GM15510 (cell line): ENCODE measurements around the gene IGFBP3.

Source experiments
- POLR2A ChIP-seq: IDR thresholded peaks from 3 replicates; pipeline ENCODE4 v1.6.1; 2011; ENCODE audit warnings: borderline replicate concordance; ENCODE audit not compliant: insufficient read length; ENCODE audit errors: extremely low read depth

Gene IGFBP3

GRCh38 chr7:45888993-45889366 is 32.1 kb downstream of the IGFBP3 start:
- TF ChIP-seq POLR2A = no peak

DNA sequence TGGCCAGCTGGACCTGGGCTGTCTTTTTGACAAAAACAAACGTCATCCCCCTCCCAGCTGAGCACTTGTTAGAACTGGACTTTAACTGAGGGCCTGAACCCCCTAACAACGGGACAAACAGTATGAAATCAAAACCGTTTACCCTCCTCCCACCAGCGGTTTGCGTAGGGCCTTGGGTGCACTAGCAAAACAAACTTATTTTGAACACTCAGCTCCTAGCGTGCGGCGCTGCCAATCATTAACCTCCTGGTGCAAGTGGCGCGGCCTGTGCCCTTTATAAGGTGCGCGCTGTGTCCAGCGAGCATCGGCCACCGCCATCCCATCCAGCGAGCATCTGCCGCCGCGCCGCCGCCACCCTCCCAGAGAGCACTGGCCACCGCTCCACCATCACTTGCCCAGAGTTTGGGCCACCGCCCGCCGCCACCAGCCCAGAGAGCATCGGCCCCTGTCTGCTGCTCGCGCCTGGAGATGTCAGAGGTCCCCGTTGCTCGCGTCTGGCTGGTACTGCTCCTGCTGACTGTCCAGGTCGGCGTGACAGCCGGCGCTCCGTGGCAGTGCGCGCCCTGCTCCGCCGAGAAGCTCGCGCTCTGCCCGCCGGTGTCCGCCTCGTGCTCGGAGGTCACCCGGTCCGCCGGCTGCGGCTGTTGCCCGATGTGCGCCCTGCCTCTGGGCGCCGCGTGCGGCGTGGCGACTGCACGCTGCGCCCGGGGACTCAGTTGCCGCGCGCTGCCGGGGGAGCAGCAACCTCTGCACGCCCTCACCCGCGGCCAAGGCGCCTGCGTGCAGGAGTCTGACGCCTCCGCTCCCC is 32.7 kb downstream of the IGFBP3 start, which contains the start of gene IGFBP1:
IGFBP1 (plus strand) TSS at position 304 of the 808 bp plus-strand sequence; CDS start at position 469, 165 bp downstream.
- TF ChIP-seq POLR2A = no peak

DNA sequence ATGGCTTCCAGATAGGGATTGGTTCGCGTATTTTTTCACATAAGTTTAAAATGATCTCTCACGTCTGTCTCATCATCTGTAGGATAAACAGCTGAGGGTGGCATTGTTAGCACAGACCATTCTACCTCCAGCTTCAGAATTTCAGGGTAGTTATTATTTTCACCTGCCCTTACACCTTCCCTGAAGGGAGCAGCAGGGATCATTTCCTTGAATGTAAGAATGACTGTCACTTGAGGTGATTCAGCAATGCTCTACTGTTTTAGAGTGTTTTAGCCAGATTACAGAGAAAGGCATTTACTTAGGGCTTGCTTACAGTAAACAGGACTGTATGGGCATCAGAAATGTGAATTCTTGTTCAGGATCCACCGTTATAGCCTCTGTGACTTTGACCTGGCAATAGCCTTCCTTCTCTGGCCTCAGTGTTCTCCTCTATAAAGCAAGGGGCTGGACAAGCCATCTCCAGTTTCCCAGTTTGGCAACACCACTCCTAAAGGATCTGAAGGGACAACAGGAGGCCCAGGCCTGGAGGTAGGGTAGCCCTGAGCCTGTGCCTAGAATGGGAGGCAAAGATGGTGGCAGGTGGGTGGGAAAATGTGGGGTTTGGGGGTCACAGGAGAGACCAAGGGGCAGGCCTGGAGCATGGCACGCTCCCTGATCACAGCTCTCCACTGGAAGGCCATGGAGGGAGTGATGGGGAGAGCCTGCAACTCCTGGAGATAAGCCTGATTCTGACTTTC is 34.0 kb downstream of the IGFBP3 start:
- no peak for TF ChIP-seq POLR2A

DNA sequence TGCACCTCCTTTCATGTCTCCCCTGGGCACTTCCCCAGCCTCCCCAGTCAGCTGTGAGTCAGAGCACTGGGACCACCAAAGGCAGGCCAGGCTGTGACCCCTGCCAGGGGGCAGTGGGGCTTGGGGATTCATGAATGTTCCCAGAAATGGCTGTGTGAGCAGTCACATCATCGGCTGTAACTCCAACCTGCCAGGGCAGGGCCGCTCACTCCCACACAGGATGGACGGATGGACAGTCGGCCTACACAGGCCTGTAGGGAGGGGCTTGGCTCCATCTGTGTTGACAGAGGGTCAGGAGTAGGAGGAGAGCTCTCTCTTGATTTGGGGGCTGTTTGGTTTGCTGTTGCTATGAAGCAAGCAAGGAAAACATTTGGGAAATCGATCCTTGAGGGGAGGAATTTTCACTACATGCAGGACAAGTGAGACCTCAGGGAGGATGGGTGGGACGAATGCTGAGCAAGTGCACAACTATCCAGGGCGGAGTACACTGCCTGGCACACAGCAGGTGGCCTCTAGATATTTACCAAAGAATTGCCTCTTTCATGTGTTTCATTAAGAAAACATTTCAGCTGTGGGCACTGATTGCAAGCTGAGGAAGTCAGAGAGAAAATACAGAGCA is 35.7 kb downstream of the IGFBP3 start:
- no peak for TF ChIP-seq POLR2A

- TF ChIP-seq POLR2A = no peak
Observed at GRCh38 chr7:45884136-45884535, 36.9 kb downstream of the IGFBP3 start.

DNA sequence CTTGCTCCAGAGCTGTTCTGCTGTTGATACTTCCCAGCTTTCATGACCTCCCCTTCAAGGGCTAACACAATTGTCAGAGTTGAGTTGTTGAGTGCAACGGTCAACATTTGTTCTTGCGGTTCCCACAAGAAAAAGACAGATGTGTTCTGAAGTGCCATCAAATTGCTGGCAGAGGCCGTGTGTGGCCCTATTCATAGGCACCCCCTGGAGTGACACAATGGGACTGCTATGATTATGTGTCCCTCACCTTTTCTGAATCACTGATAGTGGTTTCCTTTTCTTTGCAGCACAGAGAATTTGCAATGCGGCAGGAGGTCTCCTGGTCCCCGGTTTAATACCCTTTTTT is 38.6 kb downstream of the IGFBP3 start:
- TF ChIP-seq POLR2A = no peak

- TF ChIP-seq POLR2A = no peak
Observed at GRCh38 chr7:45881759-45882464, 39.2 kb downstream of the IGFBP3 start.

DNA sequence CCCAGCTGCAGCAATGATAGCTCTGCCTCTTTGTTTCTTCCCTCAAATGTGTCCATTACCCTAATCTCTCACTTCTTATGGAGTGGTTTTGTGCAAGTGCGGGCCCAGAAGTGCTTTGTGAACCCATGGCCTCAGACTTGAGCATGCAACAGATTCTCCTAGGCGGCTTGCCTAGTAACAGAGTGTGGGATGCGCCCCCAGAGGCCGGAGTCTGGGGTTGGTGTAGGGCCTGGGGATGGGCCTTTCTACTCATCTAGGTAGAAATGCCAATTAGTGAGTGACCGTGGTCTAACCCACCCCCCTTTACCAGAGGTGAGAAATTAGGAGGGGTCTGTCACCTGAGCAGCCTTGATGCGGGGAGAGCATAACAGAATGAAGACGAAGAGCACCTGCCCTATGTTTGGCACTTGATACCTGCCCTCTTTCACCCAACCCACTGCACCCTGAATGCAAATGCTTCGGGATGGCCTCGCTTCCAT is 39.8 kb downstream of the IGFBP3 start:
- no peak for TF ChIP-seq POLR2A

DNA sequence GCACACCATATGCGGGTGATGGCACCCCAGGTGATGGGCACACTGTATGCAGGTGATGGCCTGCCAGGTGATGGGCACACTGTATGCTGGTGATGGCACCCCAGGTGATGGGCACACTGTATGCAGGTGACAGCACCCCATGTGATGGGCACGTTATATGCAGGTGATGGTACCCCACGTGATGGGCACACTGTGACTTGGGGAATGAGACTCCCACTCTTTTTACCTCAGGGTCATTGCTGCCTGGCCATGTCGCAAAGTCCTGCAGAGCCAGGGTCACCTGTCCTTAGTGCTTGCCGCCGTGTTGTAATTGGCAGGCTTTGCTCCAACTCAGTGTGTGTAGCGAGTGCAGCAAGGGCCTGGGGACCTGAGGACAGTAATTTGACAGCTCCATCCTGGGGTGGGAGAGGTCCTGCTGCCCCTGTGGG is 40.6 kb downstream of the IGFBP3 start:
- TF ChIP-seq POLR2A = no peak

DNA sequence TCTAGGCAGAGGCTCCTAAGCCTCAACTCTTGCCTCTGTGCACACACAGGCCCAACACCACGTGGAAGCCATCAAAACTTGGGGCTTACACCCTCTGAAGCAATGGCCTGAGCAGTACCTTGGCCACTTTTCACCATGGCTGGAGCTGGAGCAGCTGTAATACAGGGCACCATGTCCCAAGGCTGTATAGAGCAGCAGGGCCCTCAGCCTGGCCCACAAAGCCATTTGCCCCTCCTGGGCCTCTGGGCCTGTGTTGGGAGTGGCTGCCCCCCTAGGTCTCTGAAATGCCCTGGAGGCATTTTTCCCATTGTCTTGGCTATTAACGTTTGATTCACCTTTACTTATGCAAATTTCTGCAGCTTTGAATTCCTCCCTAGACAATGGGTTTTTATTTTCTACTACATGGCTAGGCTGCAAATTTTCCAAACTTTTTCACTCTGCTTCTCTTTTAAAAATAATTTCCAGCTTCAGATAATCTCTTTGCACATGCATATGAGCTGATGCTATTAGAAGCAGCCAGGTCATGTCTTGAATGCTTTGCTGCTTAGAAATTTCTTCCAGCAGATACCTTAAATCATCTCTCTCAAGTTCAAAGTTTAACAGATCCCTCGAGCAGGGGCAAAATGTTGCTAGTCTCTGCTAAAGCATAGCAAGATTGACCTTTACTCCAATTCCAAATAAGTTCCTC is 42.5 kb downstream of the IGFBP3 start:
- TF ChIP-seq POLR2A = no peak

DNA sequence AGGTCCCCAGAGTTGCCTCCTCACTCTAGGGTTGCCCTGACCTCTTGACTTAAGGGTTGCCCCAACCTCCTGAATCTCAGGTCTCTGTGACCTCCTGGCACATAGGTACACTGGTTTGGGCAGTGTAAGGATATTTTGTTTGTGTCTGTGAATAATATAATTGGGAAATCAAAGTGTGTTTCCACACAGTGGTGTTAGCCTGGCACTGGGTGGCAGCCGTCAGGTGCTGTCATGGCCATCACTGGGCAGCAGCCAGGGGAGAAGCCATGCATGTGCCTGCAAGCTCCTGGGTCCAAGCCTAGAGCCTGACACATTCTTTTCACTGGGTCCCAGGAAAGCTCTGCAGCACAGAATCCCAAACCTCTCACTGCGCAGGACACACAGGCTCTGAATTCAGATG is 44.6 kb downstream of the IGFBP3 start:
- TF ChIP-seq POLR2A = no peak

- no peak for TF ChIP-seq POLR2A
Observed at GRCh38 chr7:45874408-45875131, 46.5 kb downstream of the IGFBP3 start.

GRCh38 chr7:45873355-45873754 is 47.7 kb downstream of the IGFBP3 start:
- TF ChIP-seq POLR2A = no peak

- no peak for TF ChIP-seq POLR2A
Observed at GRCh38 chr7:45873035-45873354, 48.1 kb downstream of the IGFBP3 start, which contains the start of gene CCDC201. Gene CCDC201, minus strand, starts transcription at chr7:45873082. Its CDS starts 75 bp downstream, at chr7:45873007.
